ENCODE results near the gene CCDC174. TPM values are rescaled to one million over a fixed set of nuclear protein-coding genes. Genes with fewer than 3 reads are reported as not detected.

CCDC174 gene
- total RNA-seq, 1 experiment from 2014 or later, result 16.0 TPM

DNA sequence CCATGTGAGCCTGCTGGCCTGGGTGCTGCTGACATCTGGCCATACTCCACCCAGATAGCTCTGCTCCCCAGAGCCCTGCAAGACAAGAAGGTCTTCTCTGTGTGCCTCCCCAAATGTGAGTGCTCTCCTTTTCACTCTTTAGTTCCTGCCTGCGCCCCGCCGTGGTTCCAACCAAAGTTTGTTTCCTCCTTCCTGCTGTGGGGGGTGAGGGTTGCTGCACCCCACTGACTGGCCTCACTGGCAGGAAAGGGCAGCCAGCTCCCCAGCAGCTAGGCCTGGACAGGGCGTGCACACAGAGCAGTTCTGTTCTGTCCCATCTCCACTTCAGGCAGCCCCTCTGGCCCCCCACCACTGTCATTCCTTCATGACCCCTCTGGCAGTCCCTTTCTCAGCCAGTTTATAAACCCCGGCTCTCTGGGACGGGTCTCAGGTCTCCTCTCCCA, 5.4 kb upstream of the CCDC174 start (continued):
- TF ChIP-seq, protein P1, sequence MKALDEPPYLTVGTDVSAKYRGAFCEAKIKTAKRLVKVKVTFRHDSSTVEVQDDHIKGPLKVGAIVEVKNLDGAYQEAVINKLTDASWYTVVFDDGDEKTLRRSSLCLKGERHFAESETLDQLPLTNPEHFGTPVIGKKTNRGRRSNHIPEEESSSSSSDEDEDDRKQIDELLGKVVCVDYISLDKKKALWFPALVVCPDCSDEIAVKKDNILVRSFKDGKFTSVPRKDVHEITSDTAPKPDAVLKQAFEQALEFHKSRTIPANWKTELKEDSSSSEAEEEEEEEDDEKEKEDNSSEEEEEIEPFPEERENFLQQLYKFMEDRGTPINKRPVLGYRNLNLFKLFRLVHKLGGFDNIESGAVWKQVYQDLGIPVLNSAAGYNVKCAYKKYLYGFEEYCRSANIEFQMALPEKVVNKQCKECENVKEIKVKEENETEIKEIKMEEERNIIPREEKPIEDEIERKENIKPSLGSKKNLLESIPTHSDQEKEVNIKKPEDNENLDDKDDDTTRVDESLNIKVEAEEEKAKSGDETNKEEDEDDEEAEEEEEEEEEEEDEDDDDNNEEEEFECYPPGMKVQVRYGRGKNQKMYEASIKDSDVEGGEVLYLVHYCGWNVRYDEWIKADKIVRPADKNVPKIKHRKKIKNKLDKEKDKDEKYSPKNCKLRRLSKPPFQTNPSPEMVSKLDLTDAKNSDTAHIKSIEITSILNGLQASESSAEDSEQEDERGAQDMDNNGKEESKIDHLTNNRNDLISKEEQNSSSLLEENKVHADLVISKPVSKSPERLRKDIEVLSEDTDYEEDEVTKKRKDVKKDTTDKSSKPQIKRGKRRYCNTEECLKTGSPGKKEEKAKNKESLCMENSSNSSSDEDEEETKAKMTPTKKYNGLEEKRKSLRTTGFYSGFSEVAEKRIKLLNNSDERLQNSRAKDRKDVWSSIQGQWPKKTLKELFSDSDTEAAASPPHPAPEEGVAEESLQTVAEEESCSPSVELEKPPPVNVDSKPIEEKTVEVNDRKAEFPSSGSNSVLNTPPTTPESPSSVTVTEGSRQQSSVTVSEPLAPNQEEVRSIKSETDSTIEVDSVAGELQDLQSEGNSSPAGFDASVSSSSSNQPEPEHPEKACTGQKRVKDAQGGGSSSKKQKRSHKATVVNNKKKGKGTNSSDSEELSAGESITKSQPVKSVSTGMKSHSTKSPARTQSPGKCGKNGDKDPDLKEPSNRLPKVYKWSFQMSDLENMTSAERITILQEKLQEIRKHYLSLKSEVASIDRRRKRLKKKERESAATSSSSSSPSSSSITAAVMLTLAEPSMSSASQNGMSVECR (CRISPR knock-in tag; IDR thresholded peaks at IDR 0.05; ENCODE audit: borderline replicate concordance), result no peak
- TF ChIP-seq NFATC4 (CRISPR knock-in tag; IDR thresholded peaks at IDR 0.05) (no peak), E2F5 (CRISPR knock-in tag; IDR thresholded peaks at IDR 0.05) (no peak)

DNA sequence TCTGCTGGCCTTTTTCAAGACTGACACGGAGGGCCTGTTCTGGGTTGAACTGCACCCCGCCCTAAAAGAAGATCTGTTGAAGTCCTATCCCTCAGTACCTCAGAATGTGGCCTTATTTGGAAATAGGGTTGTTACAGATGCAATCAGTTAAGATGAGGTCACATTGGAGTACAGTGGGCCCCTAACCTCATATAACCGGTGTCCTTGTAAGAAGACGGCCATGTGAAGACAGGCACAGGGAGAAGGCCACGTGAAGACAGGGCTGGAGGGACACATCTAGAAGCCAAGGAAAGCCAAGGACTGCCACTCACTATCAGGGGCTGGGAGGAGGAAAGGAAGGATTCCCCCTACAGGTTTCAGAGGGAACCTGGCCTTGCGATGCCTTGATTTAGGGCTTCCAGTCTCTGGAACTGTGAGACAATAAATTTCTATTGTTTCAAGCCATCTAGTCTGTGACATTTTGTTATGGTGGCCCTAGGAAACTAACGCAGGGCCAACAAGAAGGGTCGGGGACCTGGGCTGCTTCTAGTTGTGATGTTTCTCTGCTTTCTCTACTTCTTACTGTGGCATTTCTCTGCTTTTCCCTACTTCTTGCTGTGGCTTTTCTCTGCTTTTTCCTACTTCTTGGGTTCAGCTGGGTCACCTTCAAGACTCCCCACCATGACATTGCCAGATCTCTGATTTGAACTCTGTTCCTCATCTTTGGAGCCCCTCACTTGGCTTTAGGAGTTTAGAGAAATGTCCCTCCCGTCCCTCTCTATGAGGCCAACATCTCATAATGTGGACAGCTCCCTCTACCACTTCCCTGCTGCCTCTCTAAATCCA, 4.8 kb upstream of the CCDC174 start:
- POLR2A ChIA-PET, result no interaction called here
- H3K9me3 Mint-ChIP-seq, result no peaks in the 10 kb centered on the region; the same call in 1 of the 2 replicates

DNA sequence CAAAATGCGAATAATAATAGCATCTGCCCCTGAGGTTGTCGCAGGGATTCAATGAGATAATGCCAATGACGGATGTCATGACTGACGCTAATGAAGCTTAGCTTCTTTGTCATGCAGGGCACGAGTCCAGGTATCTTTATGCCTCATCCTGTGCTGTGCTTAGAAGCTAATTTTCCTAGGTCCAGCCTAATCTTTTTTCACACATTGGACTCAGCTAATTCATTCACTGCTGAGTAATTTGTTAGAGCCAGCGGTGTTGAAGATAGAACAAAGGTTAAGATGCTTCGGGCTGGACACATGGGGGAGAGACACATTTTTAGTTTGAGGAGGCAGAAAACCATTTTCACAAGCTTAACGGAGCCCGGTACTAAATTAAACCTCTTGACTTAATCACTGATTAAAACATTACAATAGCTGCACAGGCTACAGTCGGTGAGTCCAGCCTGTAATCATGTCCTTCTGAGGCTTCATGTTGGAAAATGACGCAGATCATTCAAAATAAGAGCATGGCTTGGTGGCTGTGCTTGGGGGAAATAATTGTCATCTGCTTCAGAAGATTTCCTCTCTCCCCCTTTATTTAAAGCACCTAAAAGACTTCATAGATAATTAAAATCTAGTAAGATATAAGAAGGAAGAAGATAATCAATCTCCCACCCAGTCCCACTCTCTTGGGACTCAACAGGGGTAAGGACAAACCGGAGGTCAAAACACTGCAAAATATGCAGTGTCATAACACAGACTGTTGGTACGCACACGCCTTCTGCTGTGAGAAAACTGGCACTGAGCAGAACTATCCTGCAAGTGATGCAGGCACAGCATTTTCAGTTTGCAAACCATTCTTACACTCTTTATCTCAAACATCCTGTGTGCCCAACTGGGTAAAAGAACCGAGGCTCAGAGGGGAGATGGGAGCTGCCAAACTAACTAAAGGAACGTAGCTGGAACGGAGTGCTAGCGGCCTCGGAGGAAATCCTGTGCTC, 3.3 kb upstream of the CCDC174 start:
- ChIA-PET POLR2A (no interaction called here), CTCF (interaction anchor here (0.6 to 2.8 kb wide), 9 partner anchors 11 to 445 kb away, joined by 3 to 8 read pairs (median 4); no protein-coding TSS in a partner anchor)
- Mint-ChIP-seq H3K4me1 (peaks cover 10% of the 10 kb centered on the region), H3K9me3 (no peaks in the 10 kb centered on the region; the same call in 1 of the 2 replicates), H3K36me3 (no peaks in the 10 kb centered on the region), H3K27me3 (ENCODE audit: low read depth) (peaks cover 16% of the 10 kb centered on the region), H3K4me3 (no peak overlapping the region), H3K27ac (no peak overlapping the region)
- DNase-seq (ENCODE audit: low spot score), result no peak
- ATAC-seq, result no peak
- TF ChIP-seq OVOL2 (CRISPR knock-in tag; IDR thresholded peaks at IDR 0.05; ENCODE audit: borderline replicate concordance) (no peak), RELA (CRISPR knock-in tag; IDR thresholded peaks at IDR 0.05; ENCODE audit: borderline replicate concordance) (no peak), ATF3 (CRISPR knock-in tag; conservative IDR thresholded peaks at IDR 0.05) (no peak), NFE2L1 (CRISPR knock-in tag; IDR thresholded peaks at IDR 0.05) (no peak), CBFB (CRISPR knock-in tag; IDR thresholded peaks at IDR 0.05; ENCODE audit: low read depth) (no peak), FOXP1 (CRISPR knock-in tag; IDR thresholded peaks at IDR 0.05; ENCODE audit: borderline replicate concordance) (no peak), TEAD1 (CRISPR knock-in tag; IDR thresholded peaks at IDR 0.05) (no peak)
- TF ChIP-seq, protein P1 (CRISPR knock-in tag; IDR thresholded peaks at IDR 0.05; ENCODE audit: borderline replicate concordance), result no peak
- TF ChIP-seq, protein P2, sequence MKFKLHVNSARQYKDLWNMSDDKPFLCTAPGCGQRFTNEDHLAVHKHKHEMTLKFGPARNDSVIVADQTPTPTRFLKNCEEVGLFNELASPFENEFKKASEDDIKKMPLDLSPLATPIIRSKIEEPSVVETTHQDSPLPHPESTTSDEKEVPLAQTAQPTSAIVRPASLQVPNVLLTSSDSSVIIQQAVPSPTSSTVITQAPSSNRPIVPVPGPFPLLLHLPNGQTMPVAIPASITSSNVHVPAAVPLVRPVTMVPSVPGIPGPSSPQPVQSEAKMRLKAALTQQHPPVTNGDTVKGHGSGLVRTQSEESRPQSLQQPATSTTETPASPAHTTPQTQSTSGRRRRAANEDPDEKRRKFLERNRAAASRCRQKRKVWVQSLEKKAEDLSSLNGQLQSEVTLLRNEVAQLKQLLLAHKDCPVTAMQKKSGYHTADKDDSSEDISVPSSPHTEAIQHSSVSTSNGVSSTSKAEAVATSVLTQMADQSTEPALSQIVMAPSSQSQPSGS (CRISPR knock-in tag; IDR thresholded peaks at IDR 0.05; ENCODE audit: borderline replicate concordance, low read depth), result no peak
- TF ChIP-seq, protein P3, sequence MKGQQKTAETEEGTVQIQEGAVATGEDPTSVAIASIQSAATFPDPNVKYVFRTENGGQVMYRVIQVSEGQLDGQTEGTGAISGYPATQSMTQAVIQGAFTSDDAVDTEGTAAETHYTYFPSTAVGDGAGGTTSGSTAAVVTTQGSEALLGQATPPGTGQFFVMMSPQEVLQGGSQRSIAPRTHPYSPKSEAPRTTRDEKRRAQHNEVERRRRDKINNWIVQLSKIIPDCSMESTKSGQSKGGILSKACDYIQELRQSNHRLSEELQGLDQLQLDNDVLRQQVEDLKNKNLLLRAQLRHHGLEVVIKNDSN (CRISPR knock-in tag; IDR thresholded peaks at IDR 0.05), result no peak

More for the DNA sequence above, 4.8 kb upstream of the CCDC174 start:
- DNase-seq (ENCODE audit: low spot score) (no peak), ATAC-seq (peak; percentile 27)
- Mint-ChIP-seq H3K4me3 (no peak overlapping the region), H3K36me3 (no peaks in the 10 kb centered on the region), H3K4me1 (peaks cover 3% of the 10 kb centered on the region), H3K27ac (peak overlapping the region; percentile 43; the same call in 1 of the 2 replicates), H3K27me3 (ENCODE audit: low read depth) (peaks cover 22% of the 10 kb centered on the region)
- CTCF ChIA-PET, result interaction anchor here (1.2 to 2.8 kb wide), 4 partner anchors 34 to 443 kb away, joined by 3 to 8 read pairs (median 6); no protein-coding TSS in a partner anchor
- TF ChIP-seq NR2C2 (CRISPR knock-in tag; IDR thresholded peaks at IDR 0.05), result no peak
- TF ChIP-seq KAT7 (CRISPR knock-in tag; IDR thresholded peaks at IDR 0.05; ENCODE audit: borderline replicate concordance), result no peak
- no peak for TF ChIP-seq ZNF263 (CRISPR knock-in tag; IDR thresholded peaks at IDR 0.05; ENCODE audit: low read depth)
- no peak for TF ChIP-seq TEAD4 (CRISPR knock-in tag; IDR thresholded peaks at IDR 0.05)
- TF ChIP-seq, protein P4, sequence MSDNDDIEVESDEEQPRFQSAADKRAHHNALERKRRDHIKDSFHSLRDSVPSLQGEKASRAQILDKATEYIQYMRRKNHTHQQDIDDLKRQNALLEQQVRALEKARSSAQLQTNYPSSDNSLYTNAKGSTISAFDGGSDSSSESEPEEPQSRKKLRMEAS (CRISPR knock-in tag; IDR thresholded peaks at IDR 0.05), result no peak
- no peak for TF ChIP-seq ZNF219 (CRISPR knock-in tag; IDR thresholded peaks at IDR 0.05; ENCODE audit: borderline replicate concordance)
